GM12864 (cell line): ENCODE results near the gene PREP.

ENCODE experiments used
- DNase-seq: peaks from one replicate; pipeline ENCODE4 v3.0.0-alpha.2; 2011; ENCODE audit warnings: low read depth
- H3K4me3 ChIP-seq: 2 replicates; pipeline ENCODE4 v1.5.1; 2011; ENCODE audit warnings: mild to moderate bottlenecking, low read depth, low read length, control low read depth
- CTCF ChIP-seq: IDR thresholded peaks from 2 replicates; pipeline ENCODE4 v1.5.1; 2011; ENCODE audit warnings: low read depth, mild to moderate bottlenecking, moderate library complexity, low read length, control low read depth, inconsistent platforms; ENCODE audit errors: missing control alignments

The PREP gene

GRCh38 chr6:105317607-105318533 is 85.0 kb downstream of the PREP start:
- TF ChIP-seq CTCF = peak; percentile 42
- DNase-seq = no peak
- no peak overlapping the region for H3K4me3 ChIP-seq

GRCh38 chr6:105313211-105313610 is 89.7 kb downstream of the PREP start:
- no peak overlapping the region for H3K4me3 ChIP-seq
- TF ChIP-seq CTCF = no peak
- no peak for DNase-seq

- DNase-seq = no peak
- TF ChIP-seq CTCF = no peak
- no peak overlapping the region for H3K4me3 ChIP-seq
Observed at GRCh38 chr6:105310947-105311346, 91.9 kb downstream of the PREP start.

- TF ChIP-seq CTCF = no peak
- no peak overlapping the region for H3K4me3 ChIP-seq
- no peak for DNase-seq
Observed at GRCh38 chr6:105310371-105310770, 92.5 kb downstream of the PREP start.

- no peak for DNase-seq
- no peak overlapping the region for H3K4me3 ChIP-seq
- no peak for TF ChIP-seq CTCF
Observed at GRCh38 chr6:105308840-105309239, 94.0 kb downstream of the PREP start.

GRCh38 chr6:105305521-105305920 is 97.4 kb downstream of the PREP start:
- TF ChIP-seq CTCF = no peak
- no peak for DNase-seq
- no peak overlapping the region for H3K4me3 ChIP-seq

GRCh38 chr6:105304825-105305224 is 98.1 kb downstream of the PREP start:
- no peak for TF ChIP-seq CTCF
- DNase-seq = no peak
- H3K4me3 ChIP-seq = no peak overlapping the region
